CD14-positive monocyte (primary cell): ENCODE results near the gene CHST3. TPM values are rescaled to one million over a fixed set of nuclear protein-coding genes. Genes with fewer than 3 reads are reported as not detected.

Experiments
- DNase-seq, 3 donors: peaks; one replicate each; pipeline ENCODE4 v3.0.0-alpha.2; 2011 to 2022
- H2AFZ ChIP-seq: 2 replicates; pipeline ENCODE4 v1.6.0; 2012; ENCODE audit warnings: mild to moderate bottlenecking, low read depth, low read length, inconsistent platforms; ENCODE audit not compliant: insufficient read depth, poor library complexity, severe bottlenecking
- H3K27ac ChIP-seq, 2 donors: 1 replicate in 1 of 2; 2 replicates in 1 of 2; pipeline ENCODE4 v1.5.1; 2012 to 2013; ENCODE audit warnings: low read length in 2 of 2, control low read depth in 1 of 2, inconsistent platforms in 1 of 2, low read depth in 1 of 2, mild to moderate bottlenecking in 1 of 2
- H3K27me3 ChIP-seq, 2 donors: one replicate each; pipeline versions ENCODE4 v1.6.0 to v1.6.1; 2011 to 2013; ENCODE audit warnings: low read length in 2 of 2; ENCODE audit not compliant: control insufficient read depth in 2 of 2, insufficient read depth in 2 of 2
- H3K36me3 ChIP-seq, 2 donors: replicated peaks in 1 of 2; 1 replicate in 1 of 2; 2 replicates in 1 of 2; pipeline versions ENCODE4 v1.5.1 to v1.6.1; 2012 to 2013; ENCODE audit warnings: low read length in 2 of 2, control low read depth in 1 of 2, inconsistent platforms in 1 of 2, mild to moderate bottlenecking in 1 of 2; ENCODE audit not compliant: insufficient read depth in 2 of 2, control insufficient read depth in 1 of 2
- H3K4me1 ChIP-seq, 2 donors: 1 replicate in 1 of 2; 2 replicates in 1 of 2; pipeline versions ENCODE4 v1.5.1 to v1.6.1; 2012 to 2013; ENCODE audit warnings: low read length in 2 of 2, control low read depth in 1 of 2, inconsistent platforms in 1 of 2, mild to moderate bottlenecking in 1 of 2, moderate library complexity in 1 of 2; ENCODE audit not compliant: insufficient read depth in 2 of 2, control insufficient read depth in 1 of 2
- H3K4me2 ChIP-seq: replicated peaks from 2 replicates; pipeline ENCODE3; 2012; ENCODE audit warnings: low read length, moderate library complexity, mild to moderate bottlenecking; ENCODE audit not compliant: poor library complexity, severe bottlenecking; ENCODE audit errors: extremely low read depth
- H3K4me3 ChIP-seq, 3 experiments: fragments of 200-600 bp in 1 of 3; sonication (generic) in 1 of 3; replicated peaks in 1 of 3; 1 replicate in 2 of 3; 2 replicates in 1 of 3; pipeline ENCODE4 v1.5.1; 2011 to 2013; ENCODE audit warnings: low read length in 3 of 3, mild to moderate bottlenecking in 3 of 3, control low read depth in 2 of 3, low read depth in 2 of 3, inconsistent platforms in 1 of 3, moderate library complexity in 1 of 3
- H3K79me2 ChIP-seq: 2 replicates; pipeline ENCODE4 v1.6.0; 2012; ENCODE audit warnings: mild to moderate bottlenecking, control low read depth, inconsistent platforms, low read length, moderate library complexity; ENCODE audit not compliant: insufficient read depth
- H3K9ac ChIP-seq: 2 replicates; pipeline ENCODE4 v1.6.0; 2017; ENCODE audit warnings: low read length, mild to moderate bottlenecking; ENCODE audit not compliant: insufficient read depth, poor library complexity, severe bottlenecking
- H3K9me3 ChIP-seq, 2 donors: replicated peaks in 1 of 2; 1 replicate in 1 of 2; 2 replicates in 1 of 2; pipeline versions ENCODE4 v1.5.1 to v1.6.1; 2012 to 2013; ENCODE audit warnings: low read length in 2 of 2, control low read depth in 1 of 2; ENCODE audit not compliant: control insufficient read depth in 1 of 2, insufficient read depth in 1 of 2
- H4K20me1 ChIP-seq: 2 replicates; pipeline ENCODE4 v1.6.0; 2012; ENCODE audit warnings: mild to moderate bottlenecking, low read length, control low read depth, moderate library complexity; ENCODE audit not compliant: insufficient read depth
- H3K27ac Mint-ChIP-seq, 7 donors: one replicate each; pipeline ENCODE4 v1.8.0; 2020; ENCODE audit warnings: mild to moderate bottlenecking in 7 of 7, mixed read lengths in 7 of 7, moderate library complexity in 6 of 7, inconsistent platforms in 2 of 7
- H3K27me3 Mint-ChIP-seq, 3 donors: one replicate each; pipeline ENCODE4 v1.8.0; 2021 to 2022; ENCODE audit warnings: low read depth in 3 of 3, mild to moderate bottlenecking in 3 of 3, mixed read lengths in 3 of 3, moderate library complexity in 3 of 3, inconsistent platforms in 1 of 3
- H3K36me3 Mint-ChIP-seq, 2 donors: one replicate each; pipeline ENCODE4 v1.8.0; 2020; ENCODE audit warnings: mixed read lengths in 2 of 2, inconsistent platforms in 1 of 2, mild to moderate bottlenecking in 1 of 2
- H3K4me1 Mint-ChIP-seq: one replicate; pipeline ENCODE4 v1.8.0; 2020; ENCODE audit warnings: mild to moderate bottlenecking, mixed read lengths
- H3K4me3 Mint-ChIP-seq, 2 donors: one replicate each; pipeline ENCODE4 v1.8.0; 2020; ENCODE audit warnings: mild to moderate bottlenecking in 2 of 2, mixed read lengths in 2 of 2, moderate library complexity in 1 of 2
- H3K9me3 Mint-ChIP-seq, 7 donors: one replicate each; pipeline ENCODE4 v1.8.0; 2020 to 2022; ENCODE audit warnings: mixed read lengths in 7 of 7, mild to moderate bottlenecking in 6 of 7, moderate library complexity in 6 of 7, inconsistent platforms in 2 of 7
- CTCF ChIP-seq: fragments of 200-600 bp; IDR thresholded peaks from one replicate; pipeline ENCODE4 v1.8.0; 2022; ENCODE audit warnings: antibody characterized with exemption, mild to moderate bottlenecking
- WGBS: methylation state at CpG from one replicate; pipeline ENCODE4 v1.1.5; 2013; ENCODE audit warnings: missing lambda C conversion rate; ENCODE audit not compliant: insufficient coverage; 5-methylcytosine and 5-hydroxymethylcytosine counted together
- intact Hi-C, 2 donors: fragments of 100-400 bp; cut with micrococcal nuclease; formaldehyde crosslinking; loops; one replicate each; pipeline versions ENCODE4 v1.15.0 to v1.15.1; 2023
- polyA plus RNA-seq, 3 donors: library from polyadenylated mRNA; depleted of rRNA in 1 of 3; unstranded in 2 of 3; stranded (reverse) in 1 of 3; fragments of 300-500 nt in 2 of 3; fragments of >200 nt in 1 of 3; fragmentation: Illumina TruSeq in 2 of 3; gene quantifications; 1 replicate in 2 of 3; 2 replicates in 1 of 3; pipeline ENCODE4 v1.2.3, GENCODE V29; 2012 to 2021

The CHST3 gene
- polyA plus RNA-seq, 3 donors, result not detected

GRCh38 chr10:72061930-72062329 lies 97.7 kb downstream of the CHST3 start:
- Histone ChIP-seq H2AFZ (no peak overlapping the region), H3K27me3 (no peaks in the 10 kb centered on the region), H3K79me2 (no peaks in the 10 kb centered on the region), H3K4me2 (no peak overlapping the region), H3K36me3 (no peaks in the 10 kb centered on the region), H3K9me3 (no peaks in the 10 kb centered on the region), H3K9ac (no peak overlapping the region), H3K4me3 (no peak overlapping the region), H3K27ac (no peak overlapping the region), H3K4me1 (no peaks in the 10 kb centered on the region), H4K20me1 (no peaks in the 10 kb centered on the region)
- Mint-ChIP-seq H3K27ac (no peak overlapping the region), H3K4me1 (no peaks in the 10 kb centered on the region), H3K4me3 (peak overlapping the region in 1 of 2 donors; percentile 52), H3K9me3 (no peaks in the 10 kb centered on the region), H3K27me3 (peaks cover 1 to 10% (median 3%) of the 10 kb centered on the region in 3 donors), H3K36me3 (no peaks in the 10 kb centered on the region)
- no peak for TF ChIP-seq CTCF
- WGBS, result 47% methylated on average over 2 of the region's 9 CpGs
- intact Hi-C loops, result no loop called here
- DNase-seq, result no peak

GRCh38 chr10:72062382-72062781 lies 98.2 kb downstream of the CHST3 start:
- Histone ChIP-seq H3K9ac (no peak overlapping the region), H3K4me2 (no peak overlapping the region), H3K27ac (no peak overlapping the region), H3K36me3 (no peaks in the 10 kb centered on the region), H3K27me3 (no peaks in the 10 kb centered on the region), H3K9me3 (no peaks in the 10 kb centered on the region), H2AFZ (no peak overlapping the region), H3K4me3 (no peak overlapping the region), H3K79me2 (no peaks in the 10 kb centered on the region), H4K20me1 (no peaks in the 10 kb centered on the region), H3K4me1 (no peaks in the 10 kb centered on the region)
- Mint-ChIP-seq H3K27me3 (peaks cover 1 to 10% (median 3%) of the 10 kb centered on the region in 3 donors), H3K4me1 (no peaks in the 10 kb centered on the region), H3K9me3 (no peaks in the 10 kb centered on the region), H3K36me3 (no peaks in the 10 kb centered on the region), H3K27ac (no peak overlapping the region), H3K4me3 (no peak overlapping the region)
- TF ChIP-seq CTCF, result no peak
- intact Hi-C loops, result no loop called here
- 96% methylated on average over 8 of the region's 10 CpGs for WGBS
- DNase-seq, result no peak

Other genes starting within 250 kb of the CHST3 start
- 1 to 10 TPM in 1 of 3 donors, under 1 TPM in 2; 0.18 to 2.4 (median 0.48) TPM for gene C10orf105, start 244.6 kb upstream of the CHST3 start, polyA plus RNA-seq
- 1,000 to 10,000 TPM in 1 of 3 donors, 100 to 1,000 TPM in 2; 635 to 1,133 (median 801) TPM for gene VSIR, start 190.9 kb upstream of the CHST3 start, polyA plus RNA-seq
- 1,000 to 10,000 TPM; 3,391 to 8,673 (median 7,346) TPM for gene PSAP, start 113.1 kb upstream of the CHST3 start, polyA plus RNA-seq
- gene SPOCK2, start 124.2 kb downstream of the CHST3 start, polyA plus RNA-seq, result 1 to 10 TPM in 1 of 3 donors, under 1 TPM in 2; 0.20 to 1.6 (median 0.45) TPM